GM23338 (cell line): Measurements from ENCODE around the gene ZNF277. TPM values are rescaled to one million over a fixed set of nuclear protein-coding genes. Genes with fewer than 3 reads are reported as not detected.

ENCODE experiments used
- ATAC-seq: fragments of 200-7000 bp; cut with Tn5 transposase; 3 replicates; pipeline ENCODE4 v1.9.1; 2020
- DNase-seq: peaks from one replicate; pipeline ENCODE4 v3.0.0-alpha.2; 2015; ENCODE audit warnings: low spot score
- H2AFZ ChIP-seq: fragments of 200-600 bp; sonication (generic); 2 replicates; pipeline ENCODE4 v1.8.0; 2016; ENCODE audit warnings: antibody characterized with exemption, mild to moderate bottlenecking, moderate library complexity
- H3F3A ChIP-seq: fragments of 200-600 bp; sonication (generic); replicated peaks from 2 replicates; pipeline ENCODE4 v1.8.0; 2017; ENCODE audit warnings: antibody characterized with exemption, mixed run types, low read depth
- H3K27ac ChIP-seq: fragments of 200-600 bp; sonication (generic); 2 replicates; pipeline ENCODE4 v1.6.1; 2016; ENCODE audit warnings: low read depth
- H3K27me3 ChIP-seq: fragments of 200-600 bp; sonication (generic); 2 replicates; pipeline ENCODE4 v1.8.0; 2016; ENCODE audit warnings: mild to moderate bottlenecking, mixed run types, moderate library complexity; ENCODE audit not compliant: insufficient read depth
- H3K36me3 ChIP-seq: fragments of 200-600 bp; sonication (generic); 2 replicates; pipeline ENCODE4 v1.8.0; 2016; ENCODE audit warnings: mild to moderate bottlenecking; ENCODE audit not compliant: insufficient read depth
- H3K4me1 ChIP-seq: fragments of 200-600 bp; sonication (generic); 2 replicates; pipeline ENCODE4 v1.8.0; 2016; ENCODE audit warnings: mild to moderate bottlenecking, moderate library complexity; ENCODE audit not compliant: insufficient read depth
- H3K4me2 ChIP-seq: fragments of 200-600 bp; sonication (generic); 2 replicates; pipeline ENCODE4 v1.7.1; 2017; ENCODE audit warnings: mixed run types
- H3K4me3 ChIP-seq: fragments of 200-600 bp; sonication (generic); 2 replicates; pipeline ENCODE4 v1.6.1; 2016; ENCODE audit warnings: mixed run types
- H3K79me2 ChIP-seq: fragments of 200-600 bp; sonication (generic); replicated peaks from 2 replicates; pipeline ENCODE4 v1.8.0; 2017; ENCODE audit warnings: mild to moderate bottlenecking; ENCODE audit not compliant: insufficient read depth
- H3K9me2 ChIP-seq: fragments of 200-600 bp; sonication (generic); 2 replicates; pipeline ENCODE4 v1.8.0; 2017; ENCODE audit not compliant: insufficient read depth
- H4K20me1 ChIP-seq: fragments of 200-600 bp; sonication (generic); replicated peaks from 2 replicates; pipeline ENCODE4 v1.8.0; 2017; ENCODE audit warnings: mild to moderate bottlenecking; ENCODE audit not compliant: insufficient read depth
- H3K27ac Mint-ChIP-seq: 2 replicates; pipeline ENCODE4 v1.8.0; 2020; ENCODE audit warnings: inconsistent platforms, mild to moderate bottlenecking, moderate library complexity, mixed read lengths
- H3K27me3 Mint-ChIP-seq: 3 replicates; pipeline ENCODE4 v1.8.0; 2022; ENCODE audit warnings: low read depth, mild to moderate bottlenecking, moderate library complexity, mixed read lengths, inconsistent platforms; ENCODE audit not compliant: insufficient read depth, poor library complexity
- H3K36me3 Mint-ChIP-seq: 3 replicates; pipeline ENCODE4 v1.8.0; 2021; ENCODE audit warnings: low read depth, mild to moderate bottlenecking, inconsistent platforms, moderate library complexity, mixed read lengths
- H3K4me1 Mint-ChIP-seq: 3 replicates; pipeline ENCODE4 v1.8.0; 2020; ENCODE audit warnings: mild to moderate bottlenecking, inconsistent platforms, mixed read lengths
- H3K4me3 Mint-ChIP-seq: 3 replicates; pipeline ENCODE4 v1.8.0; 2021; ENCODE audit warnings: moderate library complexity, mild to moderate bottlenecking, inconsistent platforms, mixed read lengths
- H3K9me3 Mint-ChIP-seq: 3 replicates; pipeline ENCODE4 v1.8.0; 2020; ENCODE audit warnings: moderate library complexity, mild to moderate bottlenecking, inconsistent platforms, mixed read lengths
- CREB1 ChIP-seq: fragments of 250-450 bp; sonication (Bioruptor Pico); IDR thresholded peaks from 2 replicates; pipeline ENCODE4 v1.5.0; 2020; ENCODE audit warnings: low read depth, mild to moderate bottlenecking, moderate library complexity
- EZH2 ChIP-seq: fragments of 200-600 bp; sonication (generic); IDR thresholded peaks from one replicate; pipeline ENCODE4 v1.8.0; 2017; ENCODE audit warnings: antibody characterized with exemption, mild to moderate bottlenecking, low read depth; ENCODE audit not compliant: unreplicated experiment
- EZH2phosphoT487 ChIP-seq: fragments of 200-600 bp; sonication (generic); IDR thresholded peaks from one replicate; pipeline ENCODE4 v1.8.1; 2018; ENCODE audit warnings: antibody characterized with exemption; ENCODE audit not compliant: unreplicated experiment
- JUNB ChIP-seq: IDR thresholded peaks from one replicate; pipeline ENCODE4 v1.6.1; 2016; ENCODE audit warnings: antibody characterized with exemption; ENCODE audit not compliant: unreplicated experiment
- NANOG ChIP-seq: IDR thresholded peaks from 2 replicates; pipeline ENCODE4 v1.6.1; 2016; ENCODE audit warnings: antibody characterized with exemption, borderline replicate concordance
- POLR2AphosphoS5 ChIP-seq: IDR thresholded peaks from 2 replicates; pipeline ENCODE4 v1.6.1; 2016; ENCODE audit warnings: antibody characterized with exemption, low read depth
- STAT1 ChIP-seq: IDR thresholded peaks from one replicate; pipeline ENCODE4 v1.6.1; 2016; ENCODE audit warnings: antibody characterized with exemption; ENCODE audit not compliant: unreplicated experiment
- ZNF114 ChIP-seq: fragments of 250-450 bp; sonication (Bioruptor Pico); IDR thresholded peaks from 2 replicates; pipeline ENCODE4 v1.5.0; 2020; ENCODE audit warnings: mild to moderate bottlenecking, moderate library complexity
- ZNF331 ChIP-seq: fragments of 250-450 bp; sonication (Bioruptor Pico); IDR thresholded peaks from 2 replicates; pipeline ENCODE4 v1.5.0; 2020; ENCODE audit warnings: low read depth, mild to moderate bottlenecking, moderate library complexity
- polyA plus RNA-seq: library from polyadenylated mRNA; unstranded; fragments of >200 nt; fragmentation: Nextera tagmentation; extraction: Ambion mirVana; gene quantifications from 2 replicates; pipeline ENCODE4 v1.2.1, GENCODE V29; 2016
- total RNA-seq: library from RNA; depleted of rRNA; stranded (reverse); fragments of >200 nt; shearing (Covaris generic); gene quantifications from 2 replicates; pipeline ENCODE4 v1.2.3, GENCODE V29; 2014
- TF ChIP-seq, protein P1 (sequence below): IDR thresholded peaks from one replicate; pipeline ENCODE4 v1.6.1; 2018; ENCODE audit warnings: antibody characterized with exemption; ENCODE audit not compliant: unreplicated experiment
- TF ChIP-seq, protein P2 (sequence below): IDR thresholded peaks from 2 replicates; pipeline ENCODE4 v1.6.1; 2016; ENCODE audit warnings: antibody characterized with exemption
- TF ChIP-seq, protein P3 (sequence below), 2 experiments: fragments of 200-600 bp in 1 of 2; sonication (generic) in 1 of 2; conservative IDR thresholded peaks; 2 replicates each; pipeline versions ENCODE4 v1.5.1 to v1.6.1; 2016 to 2017; ENCODE audit warnings: antibody characterized with exemption in 2 of 2, low read depth in 2 of 2, mild to moderate bottlenecking in 2 of 2, moderate library complexity in 1 of 2
- TF ChIP-seq, protein P4 (sequence below): fragments of 250-450 bp; sonication (Bioruptor Pico); IDR thresholded peaks from 2 replicates; pipeline ENCODE4 v1.5.0; 2020; ENCODE audit warnings: mild to moderate bottlenecking, moderate library complexity

ZNF277 gene
- total and polyA plus RNA-seq, 2 experiments from 2014 or later, result 25.4 to 28.9 TPM

DNA sequence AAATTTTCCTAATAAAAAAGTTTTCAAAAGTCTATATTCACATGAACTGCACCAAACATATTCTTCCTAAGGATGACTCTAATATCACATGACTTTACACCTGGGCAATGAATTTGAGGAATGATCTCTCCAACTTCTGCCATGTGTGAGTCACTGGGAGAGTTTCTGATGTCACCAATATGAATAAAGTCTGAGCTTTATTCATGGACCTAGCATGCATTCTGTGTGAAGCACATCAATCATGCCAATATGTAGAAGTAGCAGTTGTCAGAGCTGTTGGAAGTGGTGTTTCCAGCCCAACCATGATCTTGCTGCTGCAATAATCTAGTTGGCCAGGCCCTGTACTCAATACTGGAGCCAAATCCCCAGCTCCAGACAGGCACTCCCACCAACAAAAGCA, 152.0 kb downstream of the ZNF277 start:
- H3K79me2 ChIP-seq, result no peaks in the 10 kb centered on the region
- no peaks in the 10 kb centered on the region for H3K27me3 ChIP-seq
- H3K4me2 ChIP-seq, result no peak overlapping the region
- H3K36me3 ChIP-seq, result no peaks in the 10 kb centered on the region
- ATAC-seq (no peak), DNase-seq (no peak)
- peaks cover 14% of the 10 kb centered on the region; the same call in 1 of the 2 replicates for H3K9me2 ChIP-seq
- no peaks in the 10 kb centered on the region; the same call in 1 of the 2 replicates for H3F3A ChIP-seq
- no peak overlapping the region for H3K4me3 ChIP-seq
- TF ChIP-seq CREB1 (CRISPR knock-in tag) (no peak), EZH2phosphoT487 (no peak), EZH2 (no peak), JUNB (no peak), ZNF331 (CRISPR knock-in tag) (no peak), POLR2AphosphoS5 (no peak), STAT1 (no peak), ZNF114 (CRISPR knock-in tag) (no peak), NANOG (no peak)
- TF ChIP-seq, protein P1, sequence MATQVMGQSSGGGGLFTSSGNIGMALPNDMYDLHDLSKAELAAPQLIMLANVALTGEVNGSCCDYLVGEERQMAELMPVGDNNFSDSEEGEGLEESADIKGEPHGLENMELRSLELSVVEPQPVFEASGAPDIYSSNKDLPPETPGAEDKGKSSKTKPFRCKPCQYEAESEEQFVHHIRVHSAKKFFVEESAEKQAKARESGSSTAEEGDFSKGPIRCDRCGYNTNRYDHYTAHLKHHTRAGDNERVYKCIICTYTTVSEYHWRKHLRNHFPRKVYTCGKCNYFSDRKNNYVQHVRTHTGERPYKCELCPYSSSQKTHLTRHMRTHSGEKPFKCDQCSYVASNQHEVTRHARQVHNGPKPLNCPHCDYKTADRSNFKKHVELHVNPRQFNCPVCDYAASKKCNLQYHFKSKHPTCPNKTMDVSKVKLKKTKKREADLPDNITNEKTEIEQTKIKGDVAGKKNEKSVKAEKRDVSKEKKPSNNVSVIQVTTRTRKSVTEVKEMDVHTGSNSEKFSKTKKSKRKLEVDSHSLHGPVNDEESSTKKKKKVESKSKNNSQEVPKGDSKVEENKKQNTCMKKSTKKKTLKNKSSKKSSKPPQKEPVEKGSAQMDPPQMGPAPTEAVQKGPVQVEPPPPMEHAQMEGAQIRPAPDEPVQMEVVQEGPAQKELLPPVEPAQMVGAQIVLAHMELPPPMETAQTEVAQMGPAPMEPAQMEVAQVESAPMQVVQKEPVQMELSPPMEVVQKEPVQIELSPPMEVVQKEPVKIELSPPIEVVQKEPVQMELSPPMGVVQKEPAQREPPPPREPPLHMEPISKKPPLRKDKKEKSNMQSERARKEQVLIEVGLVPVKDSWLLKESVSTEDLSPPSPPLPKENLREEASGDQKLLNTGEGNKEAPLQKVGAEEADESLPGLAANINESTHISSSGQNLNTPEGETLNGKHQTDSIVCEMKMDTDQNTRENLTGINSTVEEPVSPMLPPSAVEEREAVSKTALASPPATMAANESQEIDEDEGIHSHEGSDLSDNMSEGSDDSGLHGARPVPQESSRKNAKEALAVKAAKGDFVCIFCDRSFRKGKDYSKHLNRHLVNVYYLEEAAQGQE, result no peak
- TF ChIP-seq, protein P2, sequence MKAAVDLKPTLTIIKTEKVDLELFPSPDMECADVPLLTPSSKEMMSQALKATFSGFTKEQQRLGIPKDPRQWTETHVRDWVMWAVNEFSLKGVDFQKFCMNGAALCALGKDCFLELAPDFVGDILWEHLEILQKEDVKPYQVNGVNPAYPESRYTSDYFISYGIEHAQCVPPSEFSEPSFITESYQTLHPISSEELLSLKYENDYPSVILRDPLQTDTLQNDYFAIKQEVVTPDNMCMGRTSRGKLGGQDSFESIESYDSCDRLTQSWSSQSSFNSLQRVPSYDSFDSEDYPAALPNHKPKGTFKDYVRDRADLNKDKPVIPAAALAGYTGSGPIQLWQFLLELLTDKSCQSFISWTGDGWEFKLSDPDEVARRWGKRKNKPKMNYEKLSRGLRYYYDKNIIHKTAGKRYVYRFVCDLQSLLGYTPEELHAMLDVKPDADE, result no peak
- TF ChIP-seq, protein P3, sequence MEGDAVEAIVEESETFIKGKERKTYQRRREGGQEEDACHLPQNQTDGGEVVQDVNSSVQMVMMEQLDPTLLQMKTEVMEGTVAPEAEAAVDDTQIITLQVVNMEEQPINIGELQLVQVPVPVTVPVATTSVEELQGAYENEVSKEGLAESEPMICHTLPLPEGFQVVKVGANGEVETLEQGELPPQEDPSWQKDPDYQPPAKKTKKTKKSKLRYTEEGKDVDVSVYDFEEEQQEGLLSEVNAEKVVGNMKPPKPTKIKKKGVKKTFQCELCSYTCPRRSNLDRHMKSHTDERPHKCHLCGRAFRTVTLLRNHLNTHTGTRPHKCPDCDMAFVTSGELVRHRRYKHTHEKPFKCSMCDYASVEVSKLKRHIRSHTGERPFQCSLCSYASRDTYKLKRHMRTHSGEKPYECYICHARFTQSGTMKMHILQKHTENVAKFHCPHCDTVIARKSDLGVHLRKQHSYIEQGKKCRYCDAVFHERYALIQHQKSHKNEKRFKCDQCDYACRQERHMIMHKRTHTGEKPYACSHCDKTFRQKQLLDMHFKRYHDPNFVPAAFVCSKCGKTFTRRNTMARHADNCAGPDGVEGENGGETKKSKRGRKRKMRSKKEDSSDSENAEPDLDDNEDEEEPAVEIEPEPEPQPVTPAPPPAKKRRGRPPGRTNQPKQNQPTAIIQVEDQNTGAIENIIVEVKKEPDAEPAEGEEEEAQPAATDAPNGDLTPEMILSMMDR (conservative IDR thresholded peaks at IDR 0.05; ENCODE audit: low read depth in 2 of 2), result no peak
- TF ChIP-seq, protein P4, sequence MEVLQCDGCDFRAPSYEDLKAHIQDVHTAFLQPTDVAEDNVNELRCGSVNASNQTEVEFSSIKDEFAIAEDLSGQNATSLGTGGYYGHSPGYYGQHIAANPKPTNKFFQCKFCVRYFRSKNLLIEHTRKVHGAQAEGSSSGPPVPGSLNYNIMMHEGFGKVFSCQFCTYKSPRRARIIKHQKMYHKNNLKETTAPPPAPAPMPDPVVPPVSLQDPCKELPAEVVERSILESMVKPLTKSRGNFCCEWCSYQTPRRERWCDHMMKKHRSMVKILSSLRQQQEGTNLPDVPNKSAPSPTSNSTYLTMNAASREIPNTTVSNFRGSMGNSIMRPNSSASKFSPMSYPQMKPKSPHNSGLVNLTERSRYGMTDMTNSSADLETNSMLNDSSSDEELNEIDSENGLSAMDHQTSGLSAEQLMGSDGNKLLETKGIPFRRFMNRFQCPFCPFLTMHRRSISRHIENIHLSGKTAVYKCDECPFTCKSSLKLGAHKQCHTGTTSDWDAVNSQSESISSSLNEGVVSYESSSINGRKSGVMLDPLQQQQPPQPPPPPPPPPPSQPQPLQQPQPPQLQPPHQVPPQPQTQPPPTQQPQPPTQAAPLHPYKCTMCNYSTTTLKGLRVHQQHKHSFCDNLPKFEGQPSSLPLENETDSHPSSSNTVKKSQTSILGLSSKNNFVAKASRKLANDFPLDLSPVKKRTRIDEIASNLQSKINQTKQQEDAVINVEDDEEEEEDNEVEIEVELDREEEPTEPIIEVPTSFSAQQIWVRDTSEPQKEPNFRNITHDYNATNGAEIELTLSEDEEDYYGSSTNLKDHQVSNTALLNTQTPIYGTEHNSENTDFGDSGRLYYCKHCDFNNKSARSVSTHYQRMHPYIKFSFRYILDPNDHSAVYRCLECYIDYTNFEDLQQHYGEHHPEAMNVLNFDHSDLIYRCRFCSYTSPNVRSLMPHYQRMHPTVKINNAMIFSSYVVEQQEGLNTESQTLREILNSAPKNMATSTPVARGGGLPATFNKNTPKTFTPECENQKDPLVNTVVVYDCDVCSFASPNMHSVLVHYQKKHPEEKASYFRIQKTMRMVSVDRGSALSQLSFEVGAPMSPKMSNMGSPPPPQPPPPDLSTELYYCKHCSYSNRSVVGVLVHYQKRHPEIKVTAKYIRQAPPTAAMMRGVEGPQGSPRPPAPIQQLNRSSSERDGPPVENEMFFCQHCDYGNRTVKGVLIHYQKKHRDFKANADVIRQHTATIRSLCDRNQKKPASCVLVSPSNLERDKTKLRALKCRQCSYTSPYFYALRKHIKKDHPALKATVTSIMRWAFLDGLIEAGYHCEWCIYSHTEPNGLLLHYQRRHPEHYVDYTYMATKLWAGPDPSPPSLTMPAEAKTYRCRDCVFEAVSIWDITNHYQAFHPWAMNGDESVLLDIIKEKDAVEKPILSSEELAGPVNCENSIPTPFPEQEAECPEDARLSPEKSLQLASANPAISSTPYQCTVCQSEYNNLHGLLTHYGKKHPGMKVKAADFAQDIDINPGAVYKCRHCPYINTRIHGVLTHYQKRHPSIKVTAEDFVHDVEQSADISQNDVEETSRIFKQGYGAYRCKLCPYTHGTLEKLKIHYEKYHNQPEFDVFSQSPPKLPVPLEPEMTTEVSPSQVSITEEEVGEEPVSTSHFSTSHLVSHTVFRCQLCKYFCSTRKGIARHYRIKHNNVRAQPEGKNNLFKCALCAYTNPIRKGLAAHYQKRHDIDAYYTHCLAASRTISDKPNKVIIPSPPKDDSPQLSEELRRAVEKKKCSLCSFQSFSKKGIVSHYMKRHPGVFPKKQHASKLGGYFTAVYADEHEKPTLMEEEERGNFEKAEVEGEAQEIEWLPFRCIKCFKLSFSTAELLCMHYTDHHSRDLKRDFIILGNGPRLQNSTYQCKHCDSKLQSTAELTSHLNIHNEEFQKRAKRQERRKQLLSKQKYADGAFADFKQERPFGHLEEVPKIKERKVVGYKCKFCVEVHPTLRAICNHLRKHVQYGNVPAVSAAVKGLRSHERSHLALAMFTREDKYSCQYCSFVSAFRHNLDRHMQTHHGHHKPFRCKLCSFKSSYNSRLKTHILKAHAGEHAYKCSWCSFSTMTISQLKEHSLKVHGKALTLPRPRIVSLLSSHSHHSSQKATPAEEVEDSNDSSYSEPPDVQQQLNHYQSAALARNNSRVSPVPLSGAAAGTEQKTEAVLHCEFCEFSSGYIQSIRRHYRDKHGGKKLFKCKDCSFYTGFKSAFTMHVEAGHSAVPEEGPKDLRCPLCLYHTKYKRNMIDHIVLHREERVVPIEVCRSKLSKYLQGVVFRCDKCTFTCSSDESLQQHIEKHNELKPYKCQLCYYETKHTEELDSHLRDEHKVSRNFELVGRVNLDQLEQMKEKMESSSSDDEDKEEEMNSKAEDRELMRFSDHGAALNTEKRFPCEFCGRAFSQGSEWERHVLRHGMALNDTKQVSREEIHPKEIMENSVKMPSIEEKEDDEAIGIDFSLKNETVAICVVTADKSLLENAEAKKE (CRISPR knock-in tag), result no peak
- no peak overlapping the region for H3K27ac ChIP-seq
- Mint-ChIP-seq H3K36me3 (no peaks in the 10 kb centered on the region), H3K4me1 (peaks cover 13% of the 10 kb centered on the region), H3K9me3 (no peaks in the 10 kb centered on the region; the same call in 2 of the 3 replicates), H3K27ac (no peak overlapping the region), H3K27me3 (peaks cover 3% of the 10 kb centered on the region), H3K4me3 (no peak overlapping the region)
- 0 out of 2 replicates have a peak, but pooled peaks cover 3% of the 10 kb centered on the region for H3K4me1 ChIP-seq
- no peak overlapping the region for H2AFZ ChIP-seq
- H4K20me1 ChIP-seq, result no peaks in the 10 kb centered on the region; the same call in 1 of the 2 replicates
